Renal cortical epithelial cell (primary cell): ENCODE data around the gene MITF. TPM values are rescaled to one million over a fixed set of nuclear protein-coding genes. Genes with fewer than 3 reads are reported as not detected.

Experiments used
- DNase-seq: peaks from one replicate; pipeline ENCODE4 v3.0.0-alpha.2; 2011; ENCODE audit warnings: low read depth
- total RNA-seq: library from RNA; depleted of rRNA; stranded (reverse); fragments of >200 nt; gene quantifications from 2 replicates; pipeline ENCODE4 v1.2.3, GENCODE V29; 2014

MITF gene
- 46.7 and 109 TPM in 2 replicates for total RNA-seq

DNA sequence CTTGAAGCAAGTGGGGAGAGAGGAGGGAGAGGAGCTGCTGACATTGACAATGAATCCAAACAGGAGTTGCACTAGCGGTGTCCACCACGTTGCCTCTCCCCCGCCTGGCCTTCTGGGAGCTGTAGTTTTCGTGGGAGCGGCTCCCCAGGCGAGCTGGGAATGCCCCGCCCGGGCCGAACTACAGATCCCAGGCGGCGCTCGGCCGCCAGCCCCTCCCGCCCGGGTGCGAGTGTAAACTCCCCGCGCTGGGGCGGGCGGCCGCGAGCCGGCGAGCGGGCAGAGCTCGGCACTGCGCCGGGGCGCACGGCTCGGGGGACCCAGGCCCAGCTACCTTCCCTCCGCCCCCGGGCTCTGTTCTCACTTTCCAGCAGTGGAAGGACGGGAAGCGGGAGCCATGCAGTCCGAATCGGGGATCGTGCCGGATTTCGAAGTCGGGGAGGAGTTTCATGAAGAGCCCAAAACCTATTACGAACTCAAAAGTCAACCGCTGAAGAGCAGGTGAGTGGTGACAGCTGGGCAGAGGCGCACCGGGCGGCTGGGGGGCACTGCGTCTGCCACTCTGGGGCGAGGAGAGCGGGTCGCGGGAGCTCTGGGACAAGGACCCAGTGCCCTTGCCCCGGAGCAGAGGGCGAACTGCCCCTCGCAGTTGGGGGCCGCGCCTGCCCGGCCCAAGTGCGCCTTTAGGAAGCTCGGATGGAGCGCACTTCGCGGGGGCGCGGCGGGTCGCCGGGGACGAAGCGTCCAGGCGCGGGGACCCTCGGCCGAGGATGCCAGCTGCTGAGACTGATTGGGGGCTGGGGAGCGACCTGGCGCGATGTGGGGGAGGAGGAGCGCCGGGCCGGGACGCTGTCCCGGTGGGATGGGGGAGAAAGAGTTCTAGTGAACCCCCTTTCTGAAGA is at the start of gene MITF:
MITF (plus strand) TSS at position 261 of the 899 bp plus-strand sequence; CDS start at position 395, 134 bp downstream.
- peak; percentile 77 for DNase-seq

GRCh38 chr3:69691860-69692259 is 47.4 kb upstream of the MITF start:
- peak; percentile 81 for DNase-seq

DNA sequence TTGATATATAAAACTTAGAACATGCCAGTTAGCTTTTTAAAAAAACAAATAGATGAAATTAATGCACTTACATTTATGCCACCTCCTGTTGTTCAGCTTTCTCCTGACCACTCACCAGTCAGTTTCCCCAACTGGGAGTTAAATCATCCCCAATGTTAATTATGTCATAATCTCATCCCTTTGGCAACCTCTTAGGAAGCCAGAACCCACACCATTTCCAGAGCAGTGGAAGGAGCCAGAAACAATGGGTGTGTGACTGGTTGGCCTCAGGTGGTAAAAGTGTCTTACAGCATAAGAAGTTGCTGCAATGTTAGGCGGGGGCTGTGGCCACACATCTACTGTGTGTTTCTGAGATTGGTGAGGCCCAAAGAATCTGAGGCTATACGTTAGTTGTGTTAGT is 46.5 kb upstream of the MITF start:
- DNase-seq: no peak

- DNase-seq: no peak
These were observed 43.8 kb upstream of the MITF start for GRCh38 chr3:69695443-69695842.

DNA sequence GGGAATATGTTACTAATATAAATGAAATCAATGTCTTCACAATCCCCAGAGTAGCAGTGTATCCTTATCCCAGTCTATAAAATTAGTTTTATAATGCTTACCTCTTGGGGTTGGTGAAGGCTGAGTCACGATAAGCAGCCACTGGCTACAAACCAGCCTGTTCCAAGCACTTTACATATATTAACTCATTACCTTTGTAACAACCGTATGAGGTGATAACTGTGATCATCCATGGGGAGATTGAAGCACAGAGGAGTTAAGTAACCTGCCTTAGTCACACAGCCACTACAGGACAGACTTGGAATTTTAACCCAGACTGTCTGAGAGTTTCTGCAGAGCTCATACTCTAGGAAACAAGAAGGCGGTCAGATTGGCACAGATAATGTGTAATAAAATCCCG is 43.3 kb upstream of the MITF start:
- peak; percentile 39 for DNase-seq

GRCh38 chr3:69696367-69696766 is 42.9 kb upstream of the MITF start:
- no peak for DNase-seq

DNA sequence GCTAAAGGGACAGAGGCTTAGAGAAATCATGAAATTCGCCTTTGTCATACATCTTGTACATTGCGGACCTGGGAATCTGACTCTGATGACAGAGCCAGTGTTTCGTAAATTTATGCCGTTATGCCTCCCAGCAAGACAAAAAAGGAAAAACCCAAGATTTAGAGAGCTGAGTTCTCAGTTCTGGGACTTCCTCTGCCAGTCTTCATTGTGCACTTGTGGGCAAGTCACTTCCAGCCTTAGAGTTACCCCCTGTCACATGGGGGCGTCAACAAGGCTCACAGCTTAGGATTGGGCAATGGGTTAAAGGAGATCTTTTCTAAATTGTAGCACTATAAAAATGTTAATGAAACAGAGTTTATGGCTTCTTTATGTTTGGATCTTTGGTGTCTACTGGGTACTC is 41.9 kb upstream of the MITF start:
- DNase-seq: no peak

- peak; percentile 75 for DNase-seq
These were observed 40.5 kb upstream of the MITF start for GRCh38 chr3:69698728-69699127.

- DNase-seq: peak; percentile 33
These were observed 40.1 kb upstream of the MITF start for GRCh38 chr3:69699183-69699582.

DNA sequence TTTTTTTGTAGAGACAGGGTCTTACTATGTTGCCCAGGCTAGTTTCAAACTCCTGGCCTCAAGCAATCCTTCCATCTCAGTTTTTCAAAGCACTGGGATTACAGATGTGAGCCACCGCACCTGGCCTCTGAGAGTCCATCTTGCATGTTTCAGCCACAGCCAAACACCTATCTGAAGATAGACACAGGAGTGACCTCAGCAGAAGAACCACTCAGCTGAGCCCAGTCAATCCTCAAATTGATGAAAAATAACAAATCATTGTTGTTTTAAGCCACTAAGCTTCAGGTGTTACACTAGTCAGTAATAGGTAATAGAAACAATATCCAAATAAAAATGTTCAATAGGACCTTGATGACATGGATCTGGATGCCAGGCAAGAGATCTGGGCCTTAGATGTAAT is 38.3 kb upstream of the MITF start:
- DNase-seq: no peak

DNA sequence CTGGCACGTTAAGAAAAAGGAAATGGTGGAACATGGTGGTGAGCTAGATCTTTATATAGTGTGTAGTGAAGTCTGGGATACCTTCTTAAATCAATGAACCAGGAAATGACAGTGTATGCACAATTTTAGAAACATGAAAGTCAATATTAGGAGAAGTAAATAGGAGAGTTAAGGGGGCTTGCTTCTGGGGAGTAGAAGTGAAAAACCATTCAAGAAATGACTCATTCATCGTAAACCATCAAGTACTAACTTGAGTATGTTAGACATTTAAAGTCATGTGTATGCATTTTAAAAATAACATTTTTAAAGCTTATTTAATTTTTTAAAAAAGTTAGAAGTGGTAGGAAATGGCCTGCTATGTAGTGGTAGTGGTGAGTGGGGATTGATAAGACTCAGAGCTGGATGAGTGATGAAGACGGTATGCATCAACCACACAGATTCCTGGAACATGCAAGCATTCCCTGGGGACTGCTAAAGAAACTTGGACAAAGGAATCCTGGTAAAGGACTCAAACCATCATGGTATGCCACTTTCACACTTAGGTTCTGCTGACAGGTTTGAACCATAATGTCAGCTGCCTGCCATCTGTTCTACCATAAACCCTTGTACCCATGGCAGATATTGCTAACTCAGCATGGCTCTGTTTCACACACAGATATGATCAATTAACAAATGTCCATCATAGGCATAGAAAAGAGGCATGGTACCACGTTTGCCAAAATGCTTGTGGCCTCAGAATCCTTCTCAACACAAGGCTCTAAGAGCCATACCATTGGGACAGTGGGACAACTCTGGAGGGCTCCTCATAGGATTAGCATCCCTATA is 28.9 kb upstream of the MITF start:
- peak; percentile 44 for DNase-seq

GRCh38 chr3:69712269-69712668 is 27.0 kb upstream of the MITF start:
- no peak for DNase-seq

DNA sequence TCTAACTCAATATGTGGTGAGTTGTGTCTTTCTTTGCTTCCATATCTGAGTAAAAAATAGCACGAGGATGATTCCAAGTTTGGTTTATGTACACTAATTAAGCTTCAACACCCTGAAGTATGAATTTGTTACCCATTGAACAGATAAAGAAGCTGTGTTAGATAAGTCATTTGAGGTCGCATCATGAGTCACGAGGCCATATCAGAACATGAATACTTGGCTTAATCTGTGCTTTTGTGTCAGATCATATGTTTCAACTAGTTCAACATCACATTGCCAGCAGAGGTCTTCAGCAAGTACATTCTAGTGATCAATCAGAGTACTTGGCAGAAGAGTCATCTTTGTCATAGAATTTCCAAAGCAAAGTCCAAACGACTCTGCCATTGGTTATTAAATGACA is 26.3 kb upstream of the MITF start:
- no peak for DNase-seq

DNA sequence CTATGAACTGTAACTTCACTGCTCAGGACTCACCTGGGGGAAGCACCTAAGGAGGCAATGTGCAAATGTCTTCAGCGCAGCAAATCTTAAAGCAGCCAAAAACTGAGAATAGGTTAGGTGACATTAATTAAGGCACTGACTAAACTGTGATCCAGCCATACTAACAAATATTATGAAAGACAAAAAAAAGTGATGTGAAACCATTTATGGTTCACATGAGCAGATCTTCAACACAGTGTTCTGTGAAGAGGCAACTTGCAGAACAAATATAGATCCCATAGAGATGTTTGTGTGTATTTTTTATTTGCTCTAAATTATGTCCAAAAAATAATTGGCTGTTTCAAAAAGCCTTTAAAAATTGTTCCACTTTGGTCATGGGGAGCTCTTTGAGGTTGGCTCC is 24.1 kb upstream of the MITF start:
- DNase-seq: no peak

DNA sequence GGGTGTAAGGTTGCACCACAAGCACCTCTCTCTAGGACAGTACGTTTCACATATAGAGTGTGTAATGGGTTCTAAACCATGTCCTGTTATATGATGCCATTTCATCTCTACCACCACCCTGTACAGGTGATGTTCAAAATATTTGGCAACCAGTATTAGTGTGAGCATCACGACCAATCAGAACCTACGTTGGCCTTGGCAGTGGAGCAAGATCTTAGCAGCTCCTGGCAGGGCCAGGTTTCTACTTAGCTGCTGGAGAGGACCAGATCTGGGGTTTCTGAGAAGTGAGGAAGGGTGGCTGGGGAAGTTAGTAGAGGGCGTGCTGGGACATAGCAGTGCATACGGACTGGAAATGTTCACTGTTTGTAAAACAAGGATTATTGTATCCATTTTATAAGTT is 23.1 kb upstream of the MITF start:
- no peak for DNase-seq

- peak; percentile 18 for DNase-seq
These were observed 20.2 kb upstream of the MITF start for GRCh38 chr3:69718866-69719586.

GRCh38 chr3:69719587-69720122 is 19.6 kb upstream of the MITF start:
- DNase-seq: no peak

DNA sequence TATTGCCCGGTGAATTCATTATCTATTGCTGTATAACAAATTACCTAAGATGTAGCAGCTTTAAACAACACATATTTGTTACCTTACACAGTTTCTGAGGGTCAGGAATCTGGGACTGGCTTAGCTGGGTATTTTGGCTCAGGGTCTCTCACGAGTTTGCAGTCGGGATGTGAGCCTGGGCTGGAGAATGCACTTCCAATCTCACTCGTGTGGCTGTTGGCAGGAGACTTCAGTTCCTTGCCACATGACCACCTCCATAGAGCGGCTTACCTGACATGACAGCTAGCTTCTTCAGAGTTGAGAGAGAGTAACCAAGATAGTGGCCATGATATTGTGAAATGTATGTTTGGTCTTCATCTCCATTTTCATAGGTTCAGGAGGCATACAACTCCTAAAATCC is 18.4 kb upstream of the MITF start:
- no peak for DNase-seq

GRCh38 chr3:69723389-69723788 is 15.9 kb upstream of the MITF start:
- no peak for DNase-seq

- peak; percentile 62 for DNase-seq
These were observed 14.4 kb upstream of the MITF start for GRCh38 chr3:69724722-69725435.

- DNase-seq: no peak
These were observed 13.2 kb upstream of the MITF start for GRCh38 chr3:69725994-69726571.
